ENCODE results near the gene TAF6. TPM values are rescaled to one million over a fixed set of nuclear protein-coding genes. Genes with fewer than 3 reads are reported as not detected.
A peak's percentile ranks its signal among the peaks of the same experiment; 100 is the strongest.
"Not testable (repeated sequence)": the region's sequence is repeated elsewhere in the genome, so short reads cannot be mapped to it uniquely, and the experiment has no call there.

TAF6 gene
- total RNA-seq, 2 donors from 2014 or later = 46.3 to 69.1 TPM

DNA sequence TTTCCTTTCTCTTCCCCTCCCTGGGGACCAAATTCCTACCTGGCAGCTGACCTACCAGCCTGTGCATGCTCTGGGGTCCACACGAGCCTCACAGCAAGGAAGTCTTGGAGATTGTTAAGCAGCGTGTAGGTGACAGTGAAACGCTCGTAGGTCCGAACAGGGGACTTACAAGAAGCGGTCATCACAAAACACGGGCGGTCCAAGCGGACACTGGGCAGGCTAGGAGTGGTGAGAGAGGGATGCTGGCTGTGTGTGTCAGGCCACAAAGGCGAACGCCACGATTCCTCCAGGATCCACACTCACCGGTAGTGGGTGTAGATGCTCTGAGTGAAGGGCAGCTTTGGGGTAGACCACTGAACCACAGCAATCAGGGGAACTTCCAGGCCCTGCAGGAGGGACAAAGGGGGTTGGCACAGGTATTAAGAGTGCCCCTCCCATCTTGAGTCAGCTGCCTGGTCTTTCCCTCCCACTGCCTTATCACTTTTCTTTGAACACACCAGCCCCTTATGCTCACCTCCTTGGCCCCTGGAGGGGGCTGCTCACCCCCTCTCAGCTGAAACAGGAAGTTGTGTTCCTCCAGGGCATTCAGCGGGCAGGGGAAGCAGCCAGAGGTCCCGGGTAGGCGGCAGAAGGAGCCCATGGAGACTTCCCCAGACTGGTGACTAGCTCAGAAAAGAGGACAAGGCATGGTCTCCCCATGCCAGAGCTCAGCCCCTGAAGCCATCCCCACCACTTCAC lies 37.3 kb upstream of the TAF6 start:
- Mint-ChIP-seq H3K4me1 (ENCODE audit: low read depth in 2 of 2) (peaks cover 15 to 17% of the 10 kb centered on the region in 2 donors), H3K27ac (peak overlapping the region; percentile 66 to 92), H3K9me3 (no peaks in the 10 kb centered on the region), H3K27me3 (no peaks in the 10 kb centered on the region), H3K4me3 (peak overlapping the region; percentile 80), H3K36me3 (peaks cover 8% of the 10 kb centered on the region)
- ATAC-seq (no peak), DNase-seq (ENCODE audit: low spot score) (no peak)

DNA sequence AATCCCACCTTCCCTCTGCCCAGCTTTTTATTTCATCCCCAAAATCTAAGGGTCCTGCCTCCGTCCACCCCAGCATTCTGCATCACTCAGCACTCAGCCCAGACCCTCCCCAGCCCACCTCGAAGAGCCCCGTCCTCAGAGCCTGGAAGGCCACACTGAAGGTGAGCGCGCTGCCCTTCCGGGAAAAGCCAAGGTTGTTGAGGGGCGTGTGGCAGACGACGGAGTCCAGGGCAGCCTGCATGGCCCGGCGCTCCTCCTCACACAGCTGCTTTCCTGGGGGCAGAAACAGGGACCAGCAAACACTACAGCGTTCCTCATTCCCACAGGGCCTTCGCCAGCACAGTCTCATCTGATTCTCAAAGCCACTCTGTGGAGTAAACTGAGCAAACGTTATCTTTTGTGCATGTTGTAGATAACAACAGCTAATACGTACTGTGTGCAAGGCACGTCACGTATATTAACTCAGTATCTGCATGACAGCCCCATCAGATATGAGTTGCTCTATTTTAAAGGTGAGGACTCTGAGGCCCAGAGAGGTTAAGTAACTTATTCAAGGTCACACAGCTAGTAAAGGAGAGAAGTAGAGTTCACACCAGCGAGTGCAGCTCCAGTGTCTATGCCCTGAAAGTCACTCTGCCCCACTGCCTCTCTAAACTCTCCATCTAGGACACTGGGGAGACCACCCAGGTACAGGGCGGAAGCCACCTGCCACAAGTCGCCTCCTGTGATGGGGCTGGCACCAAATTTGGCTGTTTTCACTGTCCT lies 36.6 kb upstream of the TAF6 start:
- Mint-ChIP-seq H3K4me3 (no peak overlapping the region), H3K27ac (peak overlapping the region in 1 of 2 donors; percentile 92), H3K9me3 (no peaks in the 10 kb centered on the region), H3K4me1 (ENCODE audit: low read depth in 2 of 2) (peaks cover 15 to 17% of the 10 kb centered on the region in 2 donors), H3K27me3 (no peaks in the 10 kb centered on the region), H3K36me3 (peaks cover 8% of the 10 kb centered on the region)
- DNase-seq (ENCODE audit: low spot score) (no peak), ATAC-seq (no peak)

DNA sequence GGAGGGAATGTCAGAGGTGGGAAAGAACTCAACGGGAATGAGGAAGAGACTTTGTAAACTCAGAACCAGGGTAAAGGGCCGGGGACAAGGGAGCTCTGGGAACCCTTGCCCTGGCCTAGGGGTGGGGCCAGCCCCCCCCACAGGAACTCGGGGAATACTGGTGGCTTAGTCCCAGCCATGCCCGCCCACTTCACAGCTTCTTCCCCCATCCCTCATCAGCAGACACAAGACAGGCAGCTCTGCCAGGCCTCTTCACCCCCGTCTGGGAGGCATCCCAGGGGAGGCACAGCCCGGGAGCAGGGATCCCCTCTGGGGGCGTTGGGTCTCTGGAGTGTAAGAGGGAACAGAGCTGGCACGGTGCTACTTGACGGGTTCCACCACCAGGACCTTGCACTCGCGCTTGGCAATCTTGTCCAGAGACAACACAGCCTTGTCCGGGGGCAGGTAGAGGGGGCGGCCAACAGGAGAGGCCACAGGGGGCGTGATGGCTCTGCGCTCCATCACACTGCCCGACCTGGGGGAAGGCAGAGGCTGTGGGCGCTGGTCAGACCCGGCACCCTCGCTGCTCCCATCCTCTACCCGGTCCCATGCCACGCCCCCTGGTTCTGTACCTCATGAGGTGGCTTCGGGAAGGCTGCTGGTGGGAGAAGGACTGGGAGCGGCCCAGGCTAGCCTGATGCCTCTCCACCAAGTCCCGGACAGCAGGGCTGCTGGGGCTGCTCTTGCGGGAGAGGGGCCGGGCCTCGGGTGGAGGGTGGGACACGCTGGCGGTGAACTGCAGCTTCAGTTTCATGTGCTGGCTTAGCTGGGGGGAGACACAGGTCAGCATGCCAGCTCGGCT lies 35.7 kb upstream of the TAF6 start:
- Mint-ChIP-seq H3K27me3 (no peaks in the 10 kb centered on the region), H3K4me3 (no peak overlapping the region), H3K27ac (no peak overlapping the region), H3K4me1 (ENCODE audit: low read depth in 2 of 2) (peaks cover 23% of the 10 kb centered on the region in 2 donors), H3K36me3 (peaks cover 16% of the 10 kb centered on the region), H3K9me3 (no peaks in the 10 kb centered on the region)
- no peak for DNase-seq (ENCODE audit: low spot score)
- ATAC-seq = no peak

DNA sequence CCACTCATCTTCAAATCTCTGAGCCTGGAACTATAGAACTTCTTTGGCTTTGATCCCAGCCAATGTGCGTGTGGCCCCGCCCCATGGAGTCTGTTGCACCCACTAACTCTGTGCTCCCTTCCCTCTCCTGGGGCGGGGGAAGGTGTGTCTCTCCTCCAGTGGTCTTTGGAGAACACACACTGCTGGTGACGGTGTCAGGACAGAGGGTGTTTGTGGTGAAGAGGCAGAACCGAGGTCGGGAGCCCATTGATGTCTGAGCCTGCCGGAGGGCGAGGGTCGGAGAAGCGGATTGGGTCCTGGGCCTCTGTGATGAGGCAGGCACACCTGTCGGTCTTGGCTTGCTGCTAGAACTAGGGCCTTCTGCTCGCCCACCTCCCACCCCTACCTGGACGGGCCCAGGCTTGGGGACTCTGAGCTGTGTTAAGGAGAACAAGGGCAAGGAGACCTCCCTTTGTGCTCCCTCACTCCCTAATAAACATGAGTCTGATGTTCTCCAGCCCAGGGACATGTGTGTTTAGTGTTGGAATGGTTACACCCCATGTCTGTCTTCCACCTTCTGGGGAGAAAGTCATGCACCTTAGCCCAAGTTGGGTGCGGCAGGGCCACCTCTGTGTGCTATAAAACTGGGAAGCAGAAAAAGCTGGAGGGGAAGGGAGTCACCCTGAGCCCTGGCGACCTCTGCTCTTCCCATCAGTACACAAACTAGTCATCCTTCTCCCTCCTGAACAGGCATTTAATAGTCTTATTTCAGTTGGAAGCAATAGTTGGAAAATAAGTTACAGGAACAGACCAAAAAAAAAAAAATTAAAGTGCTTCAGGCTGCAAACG lies 34.8 kb upstream of the TAF6 start:
- peak overlapping the region in 1 of 2 donors; percentile 41 for H3K27ac Mint-ChIP-seq
- H3K27me3 Mint-ChIP-seq = no peaks in the 10 kb centered on the region
- ATAC-seq (no peak), DNase-seq (ENCODE audit: low spot score) (no peak)
- H3K36me3 Mint-ChIP-seq = peaks cover 16% of the 10 kb centered on the region
- H3K4me3 Mint-ChIP-seq = no peak overlapping the region
- H3K9me3 Mint-ChIP-seq = no peaks in the 10 kb centered on the region
- H3K4me1 Mint-ChIP-seq (ENCODE audit: low read depth in 2 of 2) = peaks cover 23 to 24% of the 10 kb centered on the region in 2 donors

DNA sequence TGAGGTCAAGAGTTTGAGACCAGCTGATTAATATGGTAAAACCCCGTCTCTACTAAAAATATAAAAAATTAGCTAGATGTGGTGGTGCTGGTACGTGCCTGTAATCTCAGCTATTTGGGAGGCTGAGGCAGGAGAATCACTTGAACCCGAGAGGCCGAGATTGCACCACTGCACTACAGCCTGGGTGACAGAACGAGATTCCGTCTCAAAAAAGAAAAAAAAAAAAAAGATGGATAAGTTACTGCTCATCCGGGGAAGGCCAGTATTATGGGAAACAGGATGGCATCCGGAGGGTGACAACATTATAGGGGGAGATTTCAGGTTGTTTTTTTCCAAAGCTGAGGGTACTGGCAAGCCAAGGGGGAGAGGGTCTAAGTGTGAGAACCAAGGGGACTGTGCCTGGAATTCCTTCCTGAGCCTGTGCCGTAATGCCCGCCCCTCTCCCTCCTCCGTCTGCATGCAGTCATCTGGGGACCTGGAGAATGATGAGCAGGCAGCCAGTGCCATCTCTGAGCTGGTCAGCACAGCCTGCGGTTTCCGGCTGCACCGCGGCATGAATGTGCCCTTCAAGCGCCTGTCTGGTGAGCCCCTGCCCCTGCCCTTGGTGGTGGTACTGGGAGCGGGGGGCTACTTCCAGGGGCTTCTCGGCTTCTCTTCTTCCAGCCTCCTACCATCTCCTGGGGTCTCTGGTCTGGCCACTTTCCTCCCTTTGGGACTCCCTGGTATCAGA lies 33.9 kb upstream of the TAF6 start:
- H3K27ac Mint-ChIP-seq = peak overlapping the region in 1 of 2 donors; percentile 54
- peaks cover 30 to 32% of the 10 kb centered on the region in 2 donors for H3K4me1 Mint-ChIP-seq (ENCODE audit: low read depth in 2 of 2)
- DNase-seq (ENCODE audit: low spot score) = no peak
- no peaks in the 10 kb centered on the region for H3K9me3 Mint-ChIP-seq
- no peak overlapping the region for H3K4me3 Mint-ChIP-seq
- H3K36me3 Mint-ChIP-seq = peaks cover 16% of the 10 kb centered on the region
- H3K27me3 Mint-ChIP-seq = no peaks in the 10 kb centered on the region
- no peak for ATAC-seq

DNA sequence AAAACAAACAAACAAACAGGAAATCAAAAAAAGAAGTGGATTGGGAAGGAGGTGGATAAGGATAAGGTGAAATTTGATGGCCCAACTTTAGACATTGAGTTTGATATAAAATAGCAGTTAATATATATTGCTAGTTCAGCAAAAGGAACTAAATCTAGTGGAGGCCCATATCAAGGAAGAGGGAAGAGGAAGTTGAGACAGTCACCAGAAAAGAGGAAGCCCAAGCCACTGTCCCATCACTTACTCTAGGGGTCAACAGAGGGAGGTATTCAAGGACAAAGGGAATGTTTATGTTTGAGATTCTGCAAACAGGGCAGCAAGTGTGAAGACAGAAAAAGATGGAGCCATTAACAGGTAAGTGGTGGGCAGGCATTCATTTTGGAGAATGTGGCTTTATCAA lies 33.2 kb upstream of the TAF6 start:
- Mint-ChIP-seq H3K27ac (peak overlapping the region; percentile 54 to 57), H3K4me1 (ENCODE audit: low read depth in 2 of 2) (peaks cover 27 to 28% of the 10 kb centered on the region in 2 donors), H3K36me3 (peaks cover 16% of the 10 kb centered on the region), H3K9me3 (no peaks in the 10 kb centered on the region), H3K4me3 (no peak overlapping the region), H3K27me3 (no peaks in the 10 kb centered on the region)
- no peak for ATAC-seq
- no peak for DNase-seq (ENCODE audit: low spot score)

DNA sequence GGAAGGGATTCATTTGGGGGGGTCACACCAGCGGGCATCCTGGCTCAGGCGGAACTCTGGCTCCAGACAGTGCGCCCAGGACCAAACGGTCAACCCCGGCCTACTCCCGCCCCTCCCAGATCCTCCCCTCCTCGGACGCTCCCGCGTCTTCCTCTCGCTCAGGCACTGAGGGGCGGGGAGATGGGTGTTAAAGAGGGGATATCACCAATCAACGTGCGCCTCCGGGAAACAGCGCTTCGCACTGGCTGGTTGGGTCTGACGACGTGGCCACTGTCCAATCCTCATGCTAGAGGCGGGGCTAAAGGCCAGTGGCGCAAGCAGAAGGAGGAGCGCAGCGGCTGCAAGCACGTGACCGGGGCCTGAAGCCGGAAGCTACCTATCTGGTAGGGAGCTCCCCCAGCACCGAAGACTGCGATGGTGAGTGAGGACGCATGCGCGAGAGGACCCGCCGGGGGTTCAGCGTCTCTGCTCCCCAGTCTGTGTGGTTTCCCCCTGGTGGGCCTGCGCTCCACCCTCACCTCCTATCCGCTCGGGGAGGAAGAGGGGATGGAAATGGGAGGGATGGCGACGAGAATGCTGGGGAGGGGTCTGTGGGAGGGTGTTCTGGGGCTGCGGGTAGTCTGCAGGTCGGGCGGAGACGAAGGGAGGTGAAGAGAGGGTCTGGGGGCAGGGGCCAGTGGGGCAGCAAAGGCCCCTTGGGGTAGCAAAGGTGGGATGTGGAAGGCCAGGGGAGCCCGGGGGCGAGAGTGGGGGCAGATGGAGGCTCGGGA lies 29.6 kb upstream of the TAF6 start, which contains the start of gene LAMTOR4:
Gene LAMTOR4, plus strand, starts transcription at position 360 of the 770 bp plus-strand sequence. Its CDS starts 55 bp downstream, at position 415.
- Mint-ChIP-seq H3K4me1 (ENCODE audit: low read depth in 2 of 2) (peaks cover 24 to 25% of the 10 kb centered on the region in 2 donors), H3K36me3 (peaks cover 16% of the 10 kb centered on the region), H3K27ac (peak within 1 kb of the TSS; percentile 90 to 97), H3K4me3 (peak within 1 kb of the TSS; percentile 96), H3K9me3 (no peaks in the 10 kb centered on the region), H3K27me3 (no peaks in the 10 kb centered on the region)
- ATAC-seq (peak; percentile 100), DNase-seq (ENCODE audit: low spot score) (peak; percentile 99)

DNA sequence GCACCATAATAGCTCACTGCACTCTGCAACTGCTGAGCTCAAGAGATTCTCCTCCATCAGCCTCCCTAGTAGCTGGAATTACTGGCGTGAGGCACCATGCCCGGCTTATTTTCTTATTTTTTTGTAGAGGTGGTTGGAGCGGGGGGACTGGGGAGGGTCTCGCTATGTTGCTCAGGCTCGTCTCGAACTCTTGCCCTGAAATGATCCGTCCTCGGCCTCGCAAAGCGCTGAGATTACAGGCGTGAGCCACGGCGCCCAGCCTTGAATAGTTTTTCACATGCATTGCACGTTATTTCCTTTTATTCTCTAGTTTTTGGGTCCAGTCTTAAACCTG lies 29.0 kb upstream of the TAF6 start:
- DNase-seq (ENCODE audit: low spot score) (no peak), ATAC-seq (no peak)
- Mint-ChIP-seq H3K9me3 (no peaks in the 10 kb centered on the region), H3K36me3 (peaks cover 16% of the 10 kb centered on the region), H3K27me3 (no peaks in the 10 kb centered on the region), H3K4me3 (peak overlapping the region; percentile 96), H3K27ac (peak overlapping the region; percentile 90 to 97), H3K4me1 (ENCODE audit: low read depth in 2 of 2) (peaks cover 21 to 25% of the 10 kb centered on the region in 2 donors)

DNA sequence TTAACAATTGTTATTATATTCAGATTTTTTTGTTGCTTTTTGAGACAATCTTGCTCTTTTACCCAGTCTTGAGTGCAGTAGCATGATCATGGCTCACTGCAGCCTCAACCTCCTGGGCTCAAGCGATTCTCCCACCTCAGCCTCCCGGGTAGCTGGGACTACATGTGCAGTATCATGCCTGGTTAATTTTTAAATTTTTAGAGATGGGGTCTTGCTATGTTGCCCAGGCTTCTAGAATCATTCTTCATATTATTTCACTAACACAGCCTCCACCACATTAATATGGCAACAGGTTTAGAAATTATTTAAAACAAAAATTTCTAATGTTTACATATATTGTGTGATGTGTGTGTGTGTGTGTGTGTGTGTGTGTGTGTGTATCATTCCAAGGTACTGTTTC lies 28.1 kb upstream of the TAF6 start:
- Mint-ChIP-seq H3K4me1 (ENCODE audit: low read depth in 2 of 2) (peaks cover 17 to 20% of the 10 kb centered on the region in 2 donors), H3K4me3 (no peak overlapping the region), H3K9me3 (no peaks in the 10 kb centered on the region), H3K27ac (no peak overlapping the region), H3K36me3 (peaks cover 11% of the 10 kb centered on the region), H3K27me3 (no peaks in the 10 kb centered on the region)
- DNase-seq (ENCODE audit: low spot score) (no peak), ATAC-seq (no peak)

DNA sequence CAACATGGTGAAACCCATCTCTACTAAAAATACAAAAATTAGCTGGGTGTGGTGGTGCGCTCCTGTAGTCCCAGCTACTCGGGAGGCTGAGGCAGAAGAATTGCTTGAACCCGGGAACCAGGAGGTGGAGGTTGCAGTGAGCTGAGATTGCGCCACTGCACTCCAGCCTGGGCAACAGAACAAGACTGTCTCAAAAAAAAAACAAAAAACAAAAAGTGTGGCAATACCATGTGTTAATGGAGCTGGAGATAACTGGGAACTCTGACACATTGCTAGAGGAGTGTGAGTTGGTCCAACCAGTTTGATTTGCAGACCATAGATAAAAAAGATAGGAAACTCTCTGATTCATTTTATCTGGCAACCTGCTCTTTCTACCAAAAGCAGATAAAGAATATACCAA lies 27.2 kb upstream of the TAF6 start:
- not testable (repeated sequence) for H3K27ac Mint-ChIP-seq; ATAC-seq; DNase-seq (ENCODE audit: low spot score); H3K9me3 Mint-ChIP-seq; H3K27me3 Mint-ChIP-seq; H3K36me3 Mint-ChIP-seq; H3K4me3 Mint-ChIP-seq
- H3K4me1 Mint-ChIP-seq (ENCODE audit: low read depth in 2 of 2) = peaks cover 20 to 22% of the 10 kb centered on the region in 2 donors

DNA sequence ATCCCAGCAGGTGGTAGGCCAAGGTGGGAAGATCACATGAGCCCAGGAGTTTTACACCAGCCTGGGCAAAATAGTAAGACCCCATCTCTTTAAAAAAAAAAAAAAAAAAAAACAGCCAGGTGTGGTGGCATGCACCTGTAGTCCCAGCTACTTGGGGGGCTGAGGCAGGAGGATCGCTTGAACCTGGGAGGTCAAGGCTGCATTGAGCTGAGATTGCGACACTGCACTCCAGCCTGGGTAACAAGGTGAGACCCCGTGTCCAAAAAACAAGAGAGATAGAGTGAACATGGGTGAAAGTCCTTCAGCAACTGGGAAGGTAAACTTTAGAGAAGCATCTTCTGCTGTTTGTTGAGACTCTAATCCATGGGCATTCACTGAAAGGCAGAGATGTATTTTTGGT lies 23.3 kb upstream of the TAF6 start:
- ATAC-seq = no peak
- H3K4me3 Mint-ChIP-seq = no peak overlapping the region
- no peak overlapping the region for H3K27ac Mint-ChIP-seq
- H3K4me1 Mint-ChIP-seq (ENCODE audit: low read depth in 2 of 2) = peaks cover 9 to 13% of the 10 kb centered on the region in 2 donors
- peaks cover 0 to 3% of the 10 kb centered on the region in 2 donors for H3K27me3 Mint-ChIP-seq
- H3K36me3 Mint-ChIP-seq = no peaks in the 10 kb centered on the region
- DNase-seq (ENCODE audit: low spot score) = no peak
- no peaks in the 10 kb centered on the region for H3K9me3 Mint-ChIP-seq

DNA sequence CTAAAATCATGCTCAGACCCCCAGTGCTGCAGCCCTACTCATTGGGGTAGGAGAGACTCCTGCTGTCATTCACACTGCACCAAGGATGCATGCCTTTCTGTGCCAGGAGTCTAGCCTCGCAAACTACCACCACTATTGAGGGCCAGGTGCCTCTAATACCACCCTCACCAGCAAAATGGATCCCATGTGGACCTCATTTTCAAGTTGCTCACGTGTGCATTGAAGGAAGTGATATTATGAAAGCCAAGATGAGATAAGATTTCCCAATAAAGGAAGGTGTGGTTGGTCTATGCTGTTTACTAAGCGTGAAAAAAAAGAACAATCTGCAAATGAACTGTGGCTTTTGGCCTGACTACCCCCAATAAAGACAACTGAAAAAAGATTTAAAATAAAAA lies 22.4 kb upstream of the TAF6 start:
- DNase-seq (ENCODE audit: low spot score) = no peak
- peak; percentile 57 to 79 for ATAC-seq
- H3K4me3 Mint-ChIP-seq = peak overlapping the region; percentile 26
- H3K4me1 Mint-ChIP-seq (ENCODE audit: low read depth in 2 of 2) = peaks cover 9 to 13% of the 10 kb centered on the region in 2 donors
- H3K9me3 Mint-ChIP-seq = no peaks in the 10 kb centered on the region
- H3K36me3 Mint-ChIP-seq = no peaks in the 10 kb centered on the region
- H3K27ac Mint-ChIP-seq = peak overlapping the region; percentile 34 to 61
- peaks cover 0 to 3% of the 10 kb centered on the region in 2 donors for H3K27me3 Mint-ChIP-seq

Data from natural killer cell treated with Interleukin-12 subunit alpha and Interleukin-12 subunit beta and Interleukin-15 and Interleukin-18, amount 100 ng/mL, for 72 hours (primary cell).